OCI-LY1 (cell line): ENCODE measurements around the gene IL31RA.

Source experiments
- CTCF ChIP-seq: fragments of 200-600 bp; sonication (generic), shearing (Covaris generic); IDR thresholded peaks from 2 replicates; pipeline ENCODE4 v1.5.1; 2017; ENCODE audit warnings: mild to moderate bottlenecking, antibody characterized with exemption, low read length, moderate library complexity, mixed read lengths
- EZH2 ChIP-seq: fragments of 200-600 bp; sonication (generic), shearing (Covaris generic); IDR thresholded peaks from 2 replicates; pipeline ENCODE4 v1.8.0; 2017; ENCODE audit warnings: borderline replicate concordance, mixed run types, mild to moderate bottlenecking, antibody characterized with exemption, low read length, moderate library complexity, mixed read lengths

- TF ChIP-seq CTCF (no peak), EZH2 (no peak)
Observed at GRCh38 chr5:55897905-55898304, 46.7 kb downstream of the IL31RA start.
